NCI-H82 treated with DMSO at 0.1 percent for 48 hours (cell line): ENCODE measurements around the gene CWF19L2.

ENCODE experiments used
- DNase-seq: peaks from one replicate; lab custom pipeline; 2025; ENCODE audit not compliant: unreplicated experiment; lab: John Stamatoyannopoulos, UW

CWF19L2 gene

DNA sequence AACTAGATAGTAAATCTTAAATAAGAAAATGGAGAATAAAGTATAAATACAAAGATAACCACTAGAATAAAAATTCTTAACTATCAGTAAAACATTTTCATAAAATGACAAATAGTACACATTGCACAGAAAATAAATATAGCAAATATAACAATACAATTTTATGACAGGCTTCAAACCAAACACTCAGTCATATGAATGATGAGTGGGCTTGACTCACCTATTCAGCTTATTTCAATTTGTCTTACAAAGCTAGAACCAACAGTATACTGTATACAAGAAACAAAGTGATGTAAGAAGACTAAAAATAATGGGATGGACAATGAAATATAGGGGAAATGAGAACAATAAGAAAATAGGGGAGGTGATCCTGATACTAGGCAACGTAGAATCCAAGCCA is 141.2 kb downstream of the CWF19L2 start:
- no peak for DNase-seq

DNA sequence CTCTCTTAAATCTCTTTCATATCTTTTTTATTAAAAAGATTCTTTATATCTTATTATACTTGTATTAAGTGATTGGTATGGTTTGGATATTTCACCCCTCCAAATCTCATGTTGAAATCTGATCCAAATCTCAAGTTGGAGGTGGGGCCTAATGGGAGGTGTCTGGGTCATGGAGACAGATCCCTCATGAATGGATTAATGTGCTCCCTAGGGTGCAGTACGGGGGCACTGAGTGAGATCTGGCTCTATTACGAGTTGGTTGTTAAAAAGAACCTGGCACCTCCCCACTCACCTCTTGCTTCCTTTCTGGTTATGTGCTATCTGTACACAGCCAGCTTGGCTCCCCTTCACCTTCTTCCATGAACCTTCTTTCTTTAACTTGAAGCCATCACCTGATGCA is 149.6 kb downstream of the CWF19L2 start:
- DNase-seq: no peak

DNA sequence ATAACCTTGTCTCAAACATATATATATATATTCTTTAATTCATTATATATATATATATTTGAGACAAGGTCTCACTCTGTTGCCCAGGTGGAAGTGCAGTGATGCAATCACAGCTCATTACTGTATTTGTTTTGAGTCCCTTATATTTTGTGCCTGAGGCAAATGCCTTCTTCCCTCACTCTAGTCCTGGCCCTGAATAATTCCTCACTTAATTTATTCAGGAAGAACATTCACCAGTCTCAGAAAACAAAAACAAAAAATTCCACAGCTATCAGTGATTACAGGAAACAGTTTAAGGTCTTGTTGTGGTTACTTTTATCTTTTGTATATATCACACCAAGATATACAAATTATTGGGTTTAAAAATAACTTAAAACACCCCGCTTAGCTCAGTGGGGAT is 155.7 kb downstream of the CWF19L2 start:
- DNase-seq: no peak

DNA sequence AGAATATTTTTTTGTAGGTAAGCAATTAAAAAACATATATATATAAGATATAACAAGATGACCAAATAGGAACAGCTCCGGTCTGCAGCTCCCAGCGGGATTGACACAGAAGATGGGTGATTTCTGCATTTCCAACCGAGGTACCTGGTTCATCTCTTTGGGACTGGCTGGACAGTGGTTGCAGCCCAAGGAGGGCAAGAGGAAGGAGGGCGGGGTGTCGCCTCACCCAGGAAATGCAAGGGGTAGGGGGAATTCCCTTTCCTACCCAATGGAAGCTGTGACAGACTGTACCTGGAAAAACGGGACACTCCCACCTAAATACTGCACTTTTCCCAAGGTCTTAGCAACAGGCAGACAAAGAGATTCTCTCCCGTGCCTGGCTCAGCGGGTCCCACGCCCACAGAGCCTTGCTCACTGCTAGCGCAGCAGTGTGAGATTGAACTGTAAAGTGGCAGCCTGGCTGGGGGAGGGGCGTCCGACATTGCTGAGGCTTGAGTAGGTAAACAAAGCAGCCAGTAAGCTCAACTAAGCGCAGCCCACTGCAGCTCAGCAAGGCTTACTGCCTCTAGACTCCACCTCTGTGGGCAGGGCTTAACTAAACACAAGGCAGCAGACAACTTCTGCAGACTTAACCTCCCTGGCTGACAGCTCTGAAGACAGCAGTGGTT is 163.8 kb downstream of the CWF19L2 start:
- DNase-seq: no peak

DNA sequence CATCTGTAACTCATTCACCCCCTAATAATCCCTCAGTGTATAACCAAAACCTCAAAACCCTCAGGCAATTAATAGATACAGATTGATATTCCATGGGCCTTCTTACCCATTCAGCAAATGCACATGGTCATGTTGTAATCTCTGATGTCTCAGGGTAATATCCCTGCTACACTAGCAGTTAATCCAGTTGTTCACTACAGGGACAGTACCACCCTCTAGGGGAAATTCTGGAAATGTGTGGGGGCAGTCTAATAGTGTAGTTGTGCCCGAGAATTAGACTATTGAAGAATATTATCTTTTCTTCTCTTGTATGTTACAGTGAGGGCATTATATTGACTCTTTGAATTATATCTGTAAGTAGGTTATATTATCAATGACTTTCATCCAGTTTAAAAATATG is 175.4 kb downstream of the CWF19L2 start:
- DNase-seq: no peak
